Mesendoderm (in vitro differentiated cells): Measurements from ENCODE around the gene RRP15.

Experiments
- DNase-seq: peaks from one replicate; pipeline ENCODE4 v3.0.0; 2013
- H2AK5ac ChIP-seq: 2 replicates; pipeline ENCODE4 v1.6.1; 2013; ENCODE audit warnings: low read length, inconsistent platforms
- H2BK120ac ChIP-seq: 2 replicates; pipeline ENCODE4 v1.6.1; 2013; ENCODE audit warnings: low read depth, mild to moderate bottlenecking, low read length, moderate library complexity, mixed read lengths
- H2BK15ac ChIP-seq: replicated peaks from 2 replicates; pipeline ENCODE4 v1.6.1; 2013; ENCODE audit warnings: low read depth, mild to moderate bottlenecking, moderate library complexity
- H2BK5ac ChIP-seq: 2 replicates; pipeline ENCODE4 v1.6.1; 2013; ENCODE audit warnings: low read length, inconsistent platforms
- H3K18ac ChIP-seq: 2 replicates; pipeline ENCODE4 v1.6.1; 2013; ENCODE audit warnings: mild to moderate bottlenecking, low read length, mixed read lengths
- H3K23ac ChIP-seq: one replicate; pipeline ENCODE4 v1.6.1; 2013; ENCODE audit warnings: low read length
- H3K27ac ChIP-seq: 2 replicates; pipeline ENCODE4 v1.5.1; 2013; ENCODE audit warnings: low read depth, mild to moderate bottlenecking, inconsistent platforms, low read length, moderate library complexity
- H3K27me3 ChIP-seq: 2 replicates; pipeline ENCODE4 v1.6.1; 2013; ENCODE audit warnings: low read length, control low read depth, mild to moderate bottlenecking, inconsistent platforms; ENCODE audit not compliant: insufficient read depth, poor library complexity
- H3K36me3 ChIP-seq: 2 replicates; pipeline ENCODE4 v1.6.1; 2013; ENCODE audit warnings: low read length, inconsistent platforms; ENCODE audit not compliant: control insufficient read depth, insufficient read depth
- H3K4ac ChIP-seq: one replicate; pipeline ENCODE4 v1.6.1; 2013; ENCODE audit warnings: low read depth, mild to moderate bottlenecking, low read length, moderate library complexity
- H3K4me1 ChIP-seq: 2 replicates; pipeline ENCODE4 v1.6.1; 2013; ENCODE audit warnings: low read depth, low read length, inconsistent platforms; ENCODE audit not compliant: control insufficient read depth
- H3K4me2 ChIP-seq: 2 replicates; pipeline ENCODE4 v1.6.1; 2013; ENCODE audit warnings: low read length
- H3K4me3 ChIP-seq: 2 replicates; pipeline ENCODE4 v1.5.1; 2013; ENCODE audit warnings: mild to moderate bottlenecking, low read length
- H3K56ac ChIP-seq: one replicate; pipeline ENCODE4 v1.6.1; 2013; ENCODE audit warnings: low read length
- H3K79me1 ChIP-seq: 2 replicates; pipeline ENCODE4 v1.6.1; 2013; ENCODE audit warnings: low read length, inconsistent platforms
- H3K79me2 ChIP-seq: 2 replicates; pipeline ENCODE4 v1.6.1; 2013; ENCODE audit warnings: mild to moderate bottlenecking, low read length; ENCODE audit not compliant: control insufficient read depth, insufficient read depth
- H3K9ac ChIP-seq: 2 replicates; pipeline ENCODE4 v1.6.1; 2013; ENCODE audit warnings: low read length, inconsistent platforms
- H4K5ac ChIP-seq: one replicate; pipeline ENCODE4 v1.6.1; 2013; ENCODE audit warnings: low read length
- H4K8ac ChIP-seq: one replicate; pipeline ENCODE4 v1.6.1; 2013; ENCODE audit warnings: low read depth, mild to moderate bottlenecking, control low read depth, low read length, moderate library complexity
- WGBS: extraction: QIAGEN DNeasy Blood & Tissue Kit; methylation state at CpG from one replicate; pipeline ENCODE4 v1.1.7; 2013; ENCODE audit warnings: low lambda C conversion rate, missing lambda C conversion rate; ENCODE audit not compliant: insufficient coverage; ENCODE audit errors: extremely low coverage; 5-methylcytosine and 5-hydroxymethylcytosine counted together

Gene RRP15

GRCh38 chr1:218366322-218367052 lies 81.4 kb downstream of the RRP15 start:
- Histone ChIP-seq H2BK15ac (no peak overlapping the region), H4K5ac (no peak overlapping the region), H3K79me1 (no peaks in the 10 kb centered on the region), H3K79me2 (no peaks in the 10 kb centered on the region), H3K4me3 (no peak overlapping the region), H3K9ac (no peak overlapping the region), H4K8ac (no peak overlapping the region), H3K4me1 (no peaks in the 10 kb centered on the region), H3K4ac (no peak overlapping the region), H3K4me2 (no peak overlapping the region), H2BK5ac (no peak overlapping the region), H3K18ac (no peak overlapping the region), H2AK5ac (no peak overlapping the region), H3K27me3 (no peaks in the 10 kb centered on the region), H3K23ac (no peak overlapping the region), H3K36me3 (no peaks in the 10 kb centered on the region), H2BK120ac (no peak overlapping the region), H3K27ac (no peak overlapping the region), H3K56ac (no peak overlapping the region)
- WGBS, result no CpG with 5 or more reads among the region's 5 CpGs
- no peak for DNase-seq

DNA sequence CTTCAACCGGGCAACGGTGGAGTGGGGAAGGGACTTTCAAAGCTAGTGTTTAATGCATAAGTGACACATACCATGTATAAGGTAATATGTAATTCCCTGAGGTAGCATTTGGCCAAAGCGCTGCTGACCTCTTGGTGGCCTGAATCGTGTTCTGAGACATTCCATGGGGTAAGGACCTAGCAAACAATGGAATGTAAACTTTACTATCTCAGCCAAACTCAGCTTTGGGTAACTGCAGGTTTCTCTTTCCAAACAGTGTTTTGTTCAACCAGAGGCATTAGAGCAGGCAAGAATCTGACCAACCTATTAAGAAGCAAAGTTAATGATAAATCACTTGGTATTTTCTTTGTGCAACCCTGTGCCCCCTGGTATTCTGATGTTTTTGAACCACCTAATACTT lies 82.0 kb downstream of the RRP15 start:
- no peak overlapping the region for H3K56ac ChIP-seq
- no peak overlapping the region for H4K8ac ChIP-seq
- no peak overlapping the region for H3K9ac ChIP-seq
- no peak overlapping the region for H3K18ac ChIP-seq
- no peak for DNase-seq
- no peak overlapping the region for H4K5ac ChIP-seq
- no peaks in the 10 kb centered on the region for H3K4me1 ChIP-seq
- no peaks in the 10 kb centered on the region for H3K36me3 ChIP-seq
- H2AK5ac ChIP-seq, result no peak overlapping the region
- H3K79me2 ChIP-seq, result no peaks in the 10 kb centered on the region
- H3K79me1 ChIP-seq, result no peaks in the 10 kb centered on the region
- H3K4me2 ChIP-seq, result no peak overlapping the region
- no peak overlapping the region for H3K27ac ChIP-seq
- no peak overlapping the region for H3K4ac ChIP-seq
- H2BK120ac ChIP-seq, result no peak overlapping the region
- H3K27me3 ChIP-seq, result no peaks in the 10 kb centered on the region
- no peak overlapping the region for H3K4me3 ChIP-seq
- no peak overlapping the region for H2BK15ac ChIP-seq
- no peak overlapping the region for H3K23ac ChIP-seq
- WGBS, result no CpG with 5 or more reads among the region's 4 CpGs
- no peak overlapping the region for H2BK5ac ChIP-seq

GRCh38 chr1:218368686-218369085 lies 83.6 kb downstream of the RRP15 start:
- Histone ChIP-seq H3K4ac (no peak overlapping the region), H3K4me3 (no peak overlapping the region), H3K4me1 (no peaks in the 10 kb centered on the region), H3K79me2 (no peaks in the 10 kb centered on the region), H3K23ac (no peak overlapping the region), H3K79me1 (no peaks in the 10 kb centered on the region), H2BK5ac (no peak overlapping the region), H2BK15ac (no peak overlapping the region), H3K18ac (no peak overlapping the region), H2AK5ac (no peak overlapping the region), H3K56ac (no peak overlapping the region), H3K27ac (no peak overlapping the region), H2BK120ac (no peak overlapping the region), H3K9ac (no peak overlapping the region), H3K27me3 (no peaks in the 10 kb centered on the region), H3K4me2 (no peak overlapping the region), H4K5ac (no peak overlapping the region), H4K8ac (no peak overlapping the region), H3K36me3 (no peaks in the 10 kb centered on the region)
- DNase-seq, result no peak
- no CpG with 5 or more reads among the region's 7 CpGs for WGBS

GRCh38 chr1:218369688-218370511 lies 84.8 kb downstream of the RRP15 start:
- no CpG with 5 or more reads among the region's 2 CpGs for WGBS
- Histone ChIP-seq H3K4ac (no peak overlapping the region), H2BK15ac (no peak overlapping the region), H2BK5ac (no peak overlapping the region), H4K5ac (no peak overlapping the region), H3K18ac (no peak overlapping the region), H3K23ac (no peak overlapping the region), H3K56ac (no peak overlapping the region), H3K27ac (no peak overlapping the region), H3K79me1 (no peaks in the 10 kb centered on the region), H3K36me3 (no peaks in the 10 kb centered on the region), H3K4me2 (no peak overlapping the region), H4K8ac (no peak overlapping the region), H3K27me3 (no peaks in the 10 kb centered on the region), H2BK120ac (no peak overlapping the region), H3K4me1 (no peaks in the 10 kb centered on the region), H3K4me3 (no peak overlapping the region), H3K9ac (no peak overlapping the region), H2AK5ac (no peak overlapping the region), H3K79me2 (no peaks in the 10 kb centered on the region)
- DNase-seq, result no peak

DNA sequence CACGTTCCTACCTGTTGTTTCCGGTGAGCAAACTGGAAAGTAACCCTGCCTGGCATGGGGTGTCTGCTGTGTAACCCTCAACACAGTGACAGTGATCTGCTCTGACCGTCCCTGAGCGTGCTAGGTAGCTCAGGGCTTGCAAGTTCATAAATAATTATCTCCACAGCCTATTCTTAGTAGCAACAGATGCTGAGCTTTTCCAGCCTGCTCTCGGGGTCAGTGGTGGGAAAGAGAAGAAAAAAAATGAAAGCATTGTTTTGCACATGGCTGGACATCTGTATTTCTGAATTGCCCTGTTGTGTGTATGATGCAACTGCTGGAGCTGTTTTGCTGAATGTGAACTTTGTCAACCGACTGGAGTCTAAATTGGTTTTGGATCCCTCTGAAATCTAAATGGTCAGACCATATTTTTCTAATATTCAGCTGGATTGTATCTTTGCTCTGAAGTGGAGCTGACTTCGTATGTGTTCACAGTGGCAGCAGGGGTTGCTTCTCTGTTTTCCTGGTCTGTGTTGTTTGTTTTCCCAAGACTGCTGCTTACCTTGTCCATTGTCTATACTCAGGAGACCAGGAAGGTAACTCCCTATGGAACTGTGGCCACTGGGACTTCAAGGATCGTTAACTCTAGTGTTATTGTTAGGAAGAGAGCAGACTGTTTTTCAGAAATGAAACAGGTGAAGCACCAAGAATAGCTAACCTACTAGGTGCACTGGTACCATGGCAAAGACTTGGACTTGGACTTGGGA lies 87.0 kb downstream of the RRP15 start:
- H3K9ac ChIP-seq, result no peak overlapping the region
- no peak overlapping the region for H4K8ac ChIP-seq
- no peaks in the 10 kb centered on the region for H3K4me1 ChIP-seq
- no peak overlapping the region for H3K27ac ChIP-seq
- no peak overlapping the region for H3K18ac ChIP-seq
- DNase-seq, result no peak
- no peak overlapping the region for H2AK5ac ChIP-seq
- H3K27me3 ChIP-seq, result no peaks in the 10 kb centered on the region
- H2BK5ac ChIP-seq, result no peak overlapping the region
- H4K5ac ChIP-seq, result no peak overlapping the region
- no peak overlapping the region for H2BK120ac ChIP-seq
- no peak overlapping the region for H2BK15ac ChIP-seq
- H3K23ac ChIP-seq, result no peak overlapping the region
- no peaks in the 10 kb centered on the region for H3K79me1 ChIP-seq
- no peaks in the 10 kb centered on the region for H3K36me3 ChIP-seq
- no peak overlapping the region for H3K4ac ChIP-seq
- no peaks in the 10 kb centered on the region for H3K79me2 ChIP-seq
- no CpG with 5 or more reads among the region's 8 CpGs for WGBS
- no peak overlapping the region for H3K4me3 ChIP-seq
- no peak overlapping the region for H3K4me2 ChIP-seq
- H3K56ac ChIP-seq, result no peak overlapping the region
